DMS53 (cell line): ENCODE measurements around the gene DENND1A.
A peak's percentile ranks its signal among the peaks of the same experiment; 100 is the strongest.

Source experiments
- DNase-seq: peaks from one replicate; lab custom pipeline; 2025; lab: John Stamatoyannopoulos, UW

DENND1A gene

DNA sequence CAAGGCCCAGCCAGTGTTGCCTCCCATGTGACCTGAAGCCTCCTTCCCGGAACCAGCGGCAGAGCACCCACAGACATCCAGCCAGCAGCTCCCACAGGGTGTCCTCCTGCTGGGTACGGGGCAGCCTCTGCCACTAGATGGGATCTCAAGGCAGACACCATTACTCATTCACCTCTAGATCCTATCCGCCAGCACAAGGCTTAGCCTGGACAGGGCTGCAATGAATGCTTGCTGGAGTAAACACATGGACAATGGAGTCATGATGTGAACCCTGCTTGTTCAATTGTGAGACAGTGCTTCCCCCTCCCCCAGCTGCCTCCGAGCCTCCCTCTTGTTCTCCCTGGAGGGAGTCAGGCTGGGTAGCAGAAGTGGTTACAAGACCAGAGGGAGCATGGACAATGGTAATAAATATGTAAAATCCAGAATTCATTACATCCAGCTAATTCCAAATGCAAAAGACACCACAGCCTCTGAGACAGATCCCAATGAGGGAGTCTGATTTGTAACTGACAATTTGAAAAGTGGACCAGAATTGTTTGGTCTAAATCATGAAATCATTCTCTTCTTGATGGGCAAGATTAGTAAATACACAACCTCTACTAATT is 441.9 kb downstream of the DENND1A start:
- DNase-seq: no peak

DNA sequence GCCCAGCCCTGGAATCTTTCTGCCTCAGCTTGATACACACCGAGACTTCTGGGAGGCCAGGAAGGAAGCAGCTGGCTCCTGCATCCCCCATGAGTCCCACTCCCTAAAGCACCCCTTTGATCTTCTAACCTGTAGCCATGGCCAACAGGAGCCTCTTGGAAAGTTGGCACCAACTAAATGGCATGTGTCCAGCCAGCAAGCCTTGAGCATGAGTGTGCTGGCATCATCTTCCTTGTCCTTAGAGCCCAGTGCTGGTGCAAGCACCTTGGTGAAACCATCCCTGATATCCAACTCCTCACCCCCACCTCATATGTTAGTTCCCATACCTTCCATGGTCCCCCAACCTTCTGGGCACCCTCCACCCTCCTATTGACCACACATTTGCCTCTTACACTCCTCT is 443.5 kb downstream of the DENND1A start:
- no peak for DNase-seq

DNA sequence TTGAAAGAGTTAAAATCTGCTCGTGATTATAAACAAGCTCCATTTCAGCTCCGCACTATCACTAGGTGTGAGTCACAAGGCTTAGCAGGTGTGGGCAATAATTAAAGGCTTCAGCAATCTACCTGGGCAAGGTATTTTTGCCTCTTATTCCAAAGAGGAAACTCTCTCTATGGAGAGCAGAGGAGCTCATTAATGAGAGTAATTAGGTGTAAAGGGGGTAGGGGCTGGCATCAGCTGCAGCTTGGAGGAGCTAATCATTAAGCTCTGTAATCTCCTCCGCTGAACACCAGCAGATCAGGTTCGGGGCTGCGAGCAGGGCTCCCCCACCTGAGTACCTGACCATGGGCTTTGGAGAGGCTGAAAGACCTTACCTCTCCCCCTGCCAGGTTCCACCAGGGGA is 444.7 kb downstream of the DENND1A start:
- DNase-seq: no peak

DNA sequence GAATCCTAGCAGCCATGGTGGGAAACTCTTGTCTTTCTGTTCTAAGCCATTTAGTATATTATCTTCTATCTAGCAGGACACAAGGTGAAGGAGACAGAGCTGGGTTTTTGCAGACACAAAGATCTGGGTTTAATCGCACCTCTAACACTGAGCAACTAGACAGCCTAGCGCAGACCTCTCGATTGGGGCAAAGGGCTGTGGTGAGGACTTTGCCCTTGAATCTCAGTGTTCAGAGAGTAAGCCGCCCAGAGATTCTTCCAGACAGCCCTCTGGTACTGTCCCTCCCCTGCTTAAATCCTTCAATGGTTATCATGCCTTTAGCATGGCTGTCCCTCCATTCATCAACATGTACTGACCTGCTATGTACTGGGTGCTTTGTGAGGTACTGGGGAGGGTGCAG is 445.8 kb downstream of the DENND1A start:
- no peak for DNase-seq

GRCh38 chr9:123483191-123483803 is 446.6 kb downstream of the DENND1A start:
- no peak for DNase-seq

DNA sequence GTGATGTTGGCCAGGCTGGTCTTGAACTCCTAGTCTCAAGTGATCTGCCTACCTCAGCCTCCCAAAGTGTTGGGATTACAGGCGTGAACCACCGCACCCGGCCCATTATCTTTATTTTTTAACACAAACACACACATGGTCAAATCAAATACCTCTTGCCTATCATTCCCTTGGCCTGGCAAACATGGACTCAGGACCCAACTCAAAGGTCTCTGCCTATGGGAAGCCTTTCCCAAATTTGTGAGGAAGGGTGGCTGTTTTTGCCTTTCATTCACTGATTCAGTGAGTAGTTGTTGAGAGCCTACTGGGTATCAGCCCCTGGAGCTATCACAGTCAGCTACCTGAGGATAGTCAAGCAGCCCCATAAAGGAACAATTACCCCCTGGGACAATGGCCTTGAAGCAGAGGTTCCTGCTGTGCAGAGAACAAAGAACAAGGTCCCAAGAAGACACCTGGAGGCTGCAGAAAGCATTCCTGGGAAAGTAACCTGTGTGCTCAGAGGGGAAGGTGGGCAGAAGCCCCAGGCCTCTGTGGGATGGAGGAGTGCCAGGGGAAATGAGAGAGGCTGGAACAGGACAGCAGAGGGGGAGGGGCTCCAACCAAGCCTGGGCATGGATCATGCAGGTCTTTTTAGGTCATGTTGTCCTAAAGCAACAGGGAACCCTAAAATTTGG is 447.5 kb downstream of the DENND1A start:
- DNase-seq: no peak

GRCh38 chr9:123481209-123481865 is 448.6 kb downstream of the DENND1A start:
- DNase-seq: no peak

DNA sequence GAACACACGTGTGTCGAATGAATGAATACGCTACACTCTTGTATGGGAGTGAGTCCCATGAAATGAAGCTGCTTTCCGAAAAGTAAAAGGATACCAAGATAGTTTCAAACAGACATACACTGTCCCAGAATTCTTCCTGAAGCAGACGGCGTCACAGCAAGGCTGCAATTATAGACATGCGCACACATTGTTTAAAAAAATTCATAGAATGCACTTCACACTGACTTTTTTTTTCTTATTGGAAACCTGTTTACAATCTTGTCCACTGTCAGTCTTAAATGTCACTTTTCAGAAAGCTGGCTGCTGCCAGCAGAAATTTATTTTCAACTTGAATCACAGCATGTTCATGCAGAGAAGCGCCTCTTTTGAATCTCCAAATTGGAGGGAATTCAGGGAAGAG is 449.1 kb downstream of the DENND1A start:
- DNase-seq: no peak

- DNase-seq: no peak
These were observed 449.8 kb downstream of the DENND1A start for GRCh38 chr9:123480096-123480495.

DNA sequence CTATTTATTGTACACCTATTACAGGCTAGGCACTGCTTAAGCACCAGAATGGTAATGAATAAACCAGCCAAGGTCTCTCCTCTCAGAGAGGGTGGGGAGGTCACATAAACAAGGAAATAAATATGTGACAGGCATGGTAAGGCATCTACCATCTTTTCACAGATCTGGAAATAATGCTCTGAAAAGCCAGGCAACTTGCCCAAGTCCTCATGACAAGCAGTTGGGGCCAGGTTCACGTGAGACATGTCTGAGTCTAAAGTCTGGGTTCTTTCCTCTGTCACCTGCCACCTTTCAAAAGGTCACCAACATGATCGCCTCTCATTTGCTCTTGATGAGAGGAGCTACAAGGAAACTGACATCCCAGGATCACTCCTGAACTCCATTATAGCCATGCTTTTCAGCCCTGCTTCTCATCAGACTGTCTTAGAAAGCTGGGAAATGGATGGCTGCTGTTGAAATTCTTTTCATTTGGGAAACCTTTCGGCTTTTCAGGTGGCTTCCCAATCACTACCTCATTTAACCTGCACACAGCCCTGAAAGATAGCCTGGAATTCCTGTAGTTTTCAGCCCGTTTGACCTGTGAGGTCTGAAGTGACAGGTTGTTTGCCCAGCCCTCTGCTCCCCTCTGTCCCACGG is 450.8 kb downstream of the DENND1A start:
- DNase-seq: no peak

GRCh38 chr9:123478160-123478559 is 451.8 kb downstream of the DENND1A start:
- no peak for DNase-seq

- no peak for DNase-seq
These were observed 454.5 kb downstream of the DENND1A start for GRCh38 chr9:123475407-123475806.

DNA sequence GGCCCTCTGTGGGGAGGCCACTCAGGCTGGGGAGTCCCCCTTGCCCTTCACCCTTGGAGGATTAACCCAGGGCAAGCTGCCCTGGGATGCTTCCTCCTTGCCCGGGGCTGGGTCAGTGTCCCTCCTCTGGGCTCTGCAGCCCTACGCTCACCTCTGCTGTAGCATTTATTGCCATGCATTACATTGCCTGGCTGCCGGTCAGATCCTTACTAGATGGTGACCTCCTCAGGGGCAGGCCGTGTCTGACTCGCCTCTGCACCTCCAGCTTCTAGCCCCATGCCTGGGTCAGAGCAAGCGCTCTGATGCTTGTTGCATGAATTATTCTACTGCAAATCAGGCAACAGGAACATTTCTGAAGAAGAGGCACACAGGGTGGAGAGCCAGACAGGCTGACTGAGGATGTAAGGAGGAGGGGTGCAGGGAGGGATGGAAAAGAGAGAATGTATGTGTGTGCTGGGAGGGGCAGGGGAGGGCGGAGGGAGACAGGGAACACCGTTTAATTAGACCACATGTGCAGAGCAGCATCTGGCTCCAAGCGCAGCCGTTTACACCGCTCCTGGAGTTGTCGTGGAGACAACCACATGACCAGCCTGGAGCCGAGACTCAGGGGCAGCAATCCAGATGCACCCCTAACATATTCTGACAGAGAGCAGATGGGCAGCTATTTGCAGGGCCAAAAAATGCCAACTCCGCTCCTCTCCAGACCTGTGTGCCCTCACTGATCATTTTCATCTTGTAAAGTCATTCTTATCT is 456.9 kb downstream of the DENND1A start:
- DNase-seq: no peak

DNA sequence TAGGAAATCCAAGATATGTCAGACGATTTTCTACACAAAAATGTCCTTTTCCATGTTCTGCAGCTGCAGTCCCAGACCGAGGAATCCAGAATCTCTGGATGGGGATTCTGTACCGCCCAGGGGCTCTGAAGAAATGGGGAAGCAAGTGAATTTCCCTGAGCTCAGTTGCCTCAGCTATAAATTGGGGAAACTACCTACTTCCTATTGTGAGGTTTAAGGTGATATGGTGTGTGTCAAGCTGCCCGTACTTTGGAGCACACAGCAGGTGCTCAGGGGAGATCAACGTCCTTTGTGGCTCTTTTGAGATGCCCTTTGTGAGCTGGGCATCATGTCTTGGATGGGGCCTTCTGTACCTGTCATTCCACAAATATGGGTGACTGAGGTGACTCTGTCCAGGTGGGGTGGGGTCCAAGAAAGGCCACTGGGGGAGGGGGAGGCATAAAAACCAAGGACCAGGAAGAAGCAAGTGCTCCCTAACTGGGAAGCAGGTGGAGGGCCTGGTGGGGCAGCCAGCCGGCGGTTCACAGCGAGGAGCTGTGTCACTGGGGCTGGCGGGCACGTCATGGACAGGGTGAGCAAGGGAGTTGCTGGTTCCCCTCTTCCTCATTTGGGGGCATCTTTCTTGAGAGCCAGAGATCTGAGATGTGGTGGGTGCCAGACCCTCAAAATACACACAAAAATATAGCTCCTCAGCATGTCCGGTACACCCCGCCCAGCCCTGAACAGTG is 457.9 kb downstream of the DENND1A start:
- no peak for DNase-seq

DNA sequence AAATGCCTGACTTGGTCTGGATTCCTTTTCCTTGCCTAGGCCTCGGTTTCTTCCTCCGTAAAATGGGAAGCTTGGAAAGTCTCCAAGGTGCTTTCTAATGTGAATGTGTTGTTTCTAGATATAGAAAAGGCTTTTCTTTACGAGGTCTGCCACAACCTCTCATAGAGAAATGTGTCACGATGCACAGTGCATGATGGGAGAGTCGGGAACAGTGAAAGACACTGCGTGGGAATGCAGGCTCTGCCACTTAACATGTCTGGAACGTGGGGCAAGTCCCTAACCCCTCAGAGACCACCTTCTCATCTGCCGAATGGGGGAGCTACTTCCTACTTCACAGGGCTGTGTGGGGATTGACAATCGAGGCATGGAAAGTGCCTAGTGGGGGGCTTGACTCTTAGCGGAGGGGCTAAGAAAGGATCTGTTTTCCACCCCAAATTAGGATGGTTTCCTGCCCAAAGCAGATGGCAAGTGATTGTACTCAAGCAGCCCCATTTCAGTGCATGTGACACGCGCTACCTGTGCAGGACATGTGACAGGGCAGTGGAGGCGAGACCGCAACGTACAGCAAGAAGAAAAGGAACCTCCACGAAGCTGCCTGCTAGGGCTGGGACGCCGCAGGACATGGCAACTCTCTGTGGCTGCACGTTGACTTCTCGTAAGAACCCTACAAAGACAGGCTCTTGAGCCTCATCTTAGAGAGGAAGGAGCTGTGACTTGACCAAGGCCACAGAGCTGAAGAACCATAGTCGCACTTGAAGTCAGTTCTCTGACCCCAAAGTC is 458.7 kb downstream of the DENND1A start:
- DNase-seq: no peak

DNA sequence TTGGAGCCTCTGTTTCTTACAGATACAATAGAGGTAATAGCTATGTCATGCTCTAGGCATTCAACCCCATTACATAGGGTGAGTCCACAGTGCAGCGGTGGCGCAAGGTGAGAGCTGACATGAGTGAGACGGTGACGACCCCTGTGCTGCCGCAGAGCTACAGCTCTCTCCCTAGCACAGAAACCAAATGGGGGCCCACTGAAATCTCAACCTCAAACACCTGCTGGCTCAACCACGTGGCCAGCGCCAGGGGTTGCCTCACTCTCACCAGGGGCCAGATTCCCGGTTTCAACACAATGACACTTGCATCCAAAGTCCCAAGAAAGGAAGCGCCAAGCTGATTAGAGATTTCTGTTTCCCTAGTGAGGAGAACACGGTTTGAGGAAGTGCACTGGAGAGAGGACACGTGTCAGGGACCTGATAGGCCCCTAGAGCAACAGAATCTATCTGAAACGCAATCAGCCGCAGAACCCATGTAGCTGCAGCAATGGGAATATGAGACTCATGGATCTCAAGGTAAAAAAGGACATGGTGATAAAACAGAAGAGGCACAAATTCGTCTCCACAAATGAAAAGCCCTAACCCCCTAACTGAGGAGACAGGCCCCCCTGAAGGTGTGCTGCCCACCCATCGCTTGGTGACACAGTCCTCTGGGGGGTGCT is 459.7 kb downstream of the DENND1A start:
- DNase-seq: no peak

DNA sequence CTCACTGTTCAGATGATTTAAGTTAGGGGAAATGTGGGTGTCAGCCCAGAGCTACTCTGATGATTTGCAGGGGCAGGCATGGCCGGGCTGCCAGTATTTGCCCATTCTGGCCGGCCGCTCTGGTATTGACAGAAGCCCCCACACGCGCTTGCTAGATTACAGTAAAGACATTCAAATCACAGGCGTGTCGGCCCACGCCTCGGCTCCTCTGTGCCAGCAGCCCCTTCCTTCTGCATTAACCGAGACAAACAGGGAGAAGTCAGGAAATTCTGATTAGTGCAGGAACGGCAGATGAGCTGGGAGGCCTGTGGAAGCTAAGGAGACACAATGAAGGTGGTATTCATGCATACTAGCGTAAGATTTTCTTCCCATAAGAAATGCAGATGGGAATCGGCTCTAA is 460.6 kb downstream of the DENND1A start:
- DNase-seq: no peak

- DNase-seq: no peak
These were observed 461.4 kb downstream of the DENND1A start for GRCh38 chr9:123468541-123468940.

GRCh38 chr9:123465304-123465703 is 464.6 kb downstream of the DENND1A start:
- DNase-seq: peak; percentile 22

GRCh38 chr9:123460091-123460490 is 469.8 kb downstream of the DENND1A start:
- DNase-seq: no peak
